A204.1 (cell line): ENCODE data around the gene SHANK1.
"Not testable (repeated sequence)": the region's sequence is repeated elsewhere in the genome, so short reads cannot be mapped to it uniquely, and the experiment has no call there.

Source experiments
- FAIRE-seq: peaks from 2 replicates; lab custom pipeline; 2012; peaks lifted over from hg19 to GRCh38; lab: Jason Lieb, UNC

SHANK1 gene

DNA sequence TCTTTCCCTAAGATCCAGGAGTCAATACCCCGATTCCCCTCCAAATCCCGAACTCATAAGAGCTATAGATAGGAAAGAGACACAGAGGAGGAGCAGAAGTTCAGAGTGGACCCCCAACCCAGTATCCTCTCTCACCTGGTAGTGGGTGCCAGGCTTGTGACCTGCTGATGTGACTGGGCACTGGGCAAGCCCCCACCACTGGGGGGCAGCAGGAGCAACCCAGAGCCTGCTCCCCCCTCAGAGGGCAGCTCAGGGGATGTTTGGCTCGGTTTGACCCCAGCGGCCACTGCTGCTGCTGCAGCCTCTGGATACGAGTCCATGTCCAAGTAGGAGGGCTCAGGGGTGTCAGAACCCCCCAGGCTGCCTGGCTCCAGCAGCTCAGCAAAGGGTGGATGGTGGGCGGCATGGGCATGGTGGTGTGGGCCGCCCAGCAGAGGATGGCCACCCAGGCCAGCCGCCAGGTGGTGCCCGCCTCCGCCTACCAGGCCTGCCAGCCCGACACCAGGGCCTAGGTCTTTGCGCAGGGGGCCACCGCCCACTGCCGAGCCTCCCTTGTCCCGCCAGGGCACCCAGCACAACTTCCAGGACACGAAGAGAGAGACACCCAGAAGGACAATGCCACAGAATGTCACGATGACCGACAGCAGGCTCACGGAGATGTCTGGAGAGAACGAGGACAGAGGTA is 87.3 kb downstream of the SHANK1 start:
- FAIRE-seq: no peak

DNA sequence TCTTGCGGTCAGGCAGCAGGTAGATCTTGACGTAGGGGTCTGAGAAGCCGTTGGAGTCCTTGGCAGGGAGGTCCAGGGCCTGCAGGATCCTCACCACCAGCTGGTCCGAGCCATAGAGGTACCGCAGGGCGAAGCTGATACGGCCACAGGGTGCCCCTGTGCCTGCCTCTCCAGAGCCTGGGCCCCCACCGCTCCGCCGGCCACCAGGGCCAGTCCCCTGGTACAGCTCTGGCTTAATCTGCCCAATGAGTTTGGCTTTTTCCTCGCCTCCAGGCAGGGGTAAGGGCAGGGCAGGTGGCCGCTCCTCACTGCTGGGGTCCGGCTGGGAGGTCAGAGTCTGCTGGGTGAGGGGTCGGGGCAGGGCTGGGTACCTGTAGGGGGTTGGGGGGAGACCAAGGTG is 89.8 kb downstream of the SHANK1 start:
- FAIRE-seq: no peak

DNA sequence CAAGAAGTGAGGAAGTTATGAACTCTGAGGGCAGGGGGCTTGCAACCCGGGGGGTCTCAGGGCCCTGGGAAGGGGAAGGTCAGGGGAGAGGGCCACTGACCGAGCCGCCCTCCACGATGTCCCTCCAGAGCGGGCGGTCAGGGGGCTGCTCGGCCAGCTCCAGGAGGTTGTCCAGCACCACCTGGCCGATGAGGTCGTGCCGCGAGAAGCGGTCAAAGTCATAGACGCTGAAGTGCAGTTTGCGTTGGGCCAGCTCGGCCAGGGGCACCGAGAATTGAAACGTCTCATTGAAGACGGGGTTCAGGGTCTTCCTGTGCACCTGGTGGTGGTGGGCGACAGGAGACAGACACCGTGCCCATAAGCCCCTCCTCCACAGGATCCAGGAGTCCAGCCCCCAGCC is 90.4 kb downstream of the SHANK1 start:
- FAIRE-seq: no peak

DNA sequence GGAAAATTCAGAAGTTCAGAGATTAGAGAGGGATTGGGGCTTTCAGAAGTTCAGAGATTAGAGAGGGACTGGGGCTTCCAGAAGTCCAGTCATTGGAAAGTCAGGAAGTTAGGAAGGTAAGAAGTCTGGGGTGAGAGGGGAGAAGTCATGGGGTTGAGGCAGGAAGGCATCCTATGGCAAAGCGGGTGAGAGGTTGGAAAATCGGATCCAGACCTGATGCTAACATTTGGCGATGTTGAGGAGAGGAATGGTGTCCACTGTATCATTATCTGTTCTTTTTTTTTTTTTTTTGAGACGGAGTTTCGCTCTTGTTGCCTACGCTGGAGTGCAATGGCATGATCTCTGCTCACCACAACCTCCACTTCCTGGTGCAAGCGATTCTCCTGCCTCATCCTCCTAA is 91.1 kb downstream of the SHANK1 start:
- no peak for FAIRE-seq

DNA sequence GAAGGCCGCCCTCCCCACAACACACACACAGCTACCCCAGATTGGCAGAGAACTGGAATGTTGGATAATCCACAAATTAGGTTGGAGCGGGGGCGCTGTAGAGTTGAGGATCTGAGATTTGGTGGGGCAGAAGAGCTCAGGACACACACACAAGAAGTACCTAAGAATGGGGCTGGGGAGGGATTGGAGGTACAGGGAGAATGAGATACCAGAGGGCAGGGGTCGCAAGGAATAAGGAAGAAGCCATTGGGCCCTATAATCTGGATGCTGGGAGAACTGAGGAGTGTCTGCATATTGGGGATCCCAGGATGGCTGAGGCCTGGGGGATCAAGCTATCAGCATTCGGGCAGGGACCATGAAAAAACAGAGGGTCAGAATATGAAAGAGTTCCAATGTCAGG is 91.5 kb downstream of the SHANK1 start:
- FAIRE-seq: no peak

DNA sequence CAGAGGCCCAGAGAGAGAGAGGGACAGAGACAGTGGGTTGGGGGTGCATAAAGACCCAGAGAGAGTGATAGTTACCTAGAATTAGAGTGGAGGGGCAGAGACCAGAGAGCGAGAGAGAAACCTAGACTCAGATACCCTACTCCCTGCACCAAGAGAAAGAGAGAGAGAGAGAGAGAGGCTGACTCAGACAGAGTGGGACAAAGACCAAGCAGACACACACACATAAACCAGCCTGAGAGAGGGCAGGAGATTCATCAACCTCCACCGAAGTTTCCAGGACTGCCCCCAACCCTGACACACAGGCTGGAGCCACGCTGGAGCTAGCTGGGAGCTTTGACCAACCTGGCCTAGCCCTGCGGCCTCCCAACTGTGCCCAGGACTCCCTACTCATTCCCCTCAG is 92.8 kb downstream of the SHANK1 start:
- no peak for FAIRE-seq

DNA sequence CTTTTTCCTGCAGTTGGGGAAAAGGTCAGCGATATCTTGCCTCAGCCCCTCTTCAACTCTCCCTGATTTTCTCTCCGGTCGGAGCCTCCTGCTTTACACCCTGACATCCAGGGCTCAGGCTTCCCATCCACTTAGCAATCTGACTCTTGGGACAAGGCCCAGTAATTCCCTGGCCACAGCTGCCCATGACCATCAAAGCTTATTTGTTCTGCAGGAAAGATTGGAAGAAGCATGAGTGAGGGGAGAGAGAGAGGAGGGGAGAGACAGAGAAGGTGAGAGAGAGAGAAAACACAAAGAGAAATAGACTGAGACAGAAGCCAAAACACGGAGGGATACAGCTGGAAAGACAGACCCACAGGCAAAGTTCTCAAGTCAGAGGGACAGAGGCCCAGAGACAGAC is 93.6 kb downstream of the SHANK1 start:
- no peak for FAIRE-seq

DNA sequence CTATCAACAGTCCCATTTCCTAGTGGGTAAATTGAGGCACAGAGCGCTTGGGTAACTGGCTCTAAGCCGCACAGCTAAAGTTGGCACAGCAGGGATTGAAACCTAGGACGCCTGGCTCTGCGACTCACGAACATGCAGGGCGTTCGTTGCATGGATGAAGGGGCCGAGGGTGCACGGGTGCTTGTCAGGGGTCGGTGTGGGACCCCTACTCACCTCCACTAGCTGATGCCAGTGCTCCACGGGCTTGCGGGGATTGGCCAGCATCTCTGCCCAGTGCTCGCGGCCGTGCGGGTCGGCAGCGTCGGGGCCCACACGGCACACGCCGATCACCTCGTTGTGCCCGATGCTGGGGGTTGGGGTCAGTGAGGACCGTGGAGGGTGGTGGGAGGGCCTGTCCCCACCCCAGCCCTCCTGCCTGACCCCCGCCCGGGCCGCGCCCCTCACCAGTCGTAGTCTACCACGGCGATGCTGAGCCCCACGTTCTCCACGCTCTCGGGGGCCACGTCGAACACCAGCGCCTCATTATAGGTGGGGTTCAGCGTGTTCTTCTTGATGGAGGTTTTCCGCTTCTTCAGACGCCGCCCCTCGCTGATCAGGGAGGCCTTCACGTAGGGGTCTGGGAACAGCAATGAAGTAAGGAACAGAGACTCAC is 94.5 kb downstream of the SHANK1 start:
- no peak for FAIRE-seq

DNA sequence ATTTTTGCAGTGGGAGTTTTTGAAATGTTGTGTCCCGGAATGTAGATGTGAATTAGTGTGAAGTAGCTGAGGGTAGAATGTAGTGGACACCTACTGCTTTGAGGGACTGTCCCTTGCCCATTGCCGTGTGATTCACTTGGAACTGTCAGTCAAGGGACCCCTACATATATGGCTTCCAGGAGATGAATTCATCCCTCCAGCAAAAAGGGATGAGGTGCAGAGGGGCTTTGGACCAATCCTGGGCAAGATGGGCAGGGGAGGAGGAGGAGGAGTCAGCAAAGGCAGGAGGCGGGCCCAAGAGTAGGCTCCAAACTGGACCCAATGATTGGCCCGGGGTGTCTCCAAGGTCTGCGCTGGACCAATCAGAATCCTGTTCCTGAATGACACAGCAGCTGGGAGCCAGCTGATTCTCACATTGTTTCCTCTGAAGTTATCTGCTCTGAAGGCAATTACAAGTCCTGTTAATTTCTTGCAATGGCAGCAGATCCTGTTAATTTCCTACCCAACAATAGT is 99.2 kb downstream of the SHANK1 start:
- not testable (repeated sequence) for FAIRE-seq

DNA sequence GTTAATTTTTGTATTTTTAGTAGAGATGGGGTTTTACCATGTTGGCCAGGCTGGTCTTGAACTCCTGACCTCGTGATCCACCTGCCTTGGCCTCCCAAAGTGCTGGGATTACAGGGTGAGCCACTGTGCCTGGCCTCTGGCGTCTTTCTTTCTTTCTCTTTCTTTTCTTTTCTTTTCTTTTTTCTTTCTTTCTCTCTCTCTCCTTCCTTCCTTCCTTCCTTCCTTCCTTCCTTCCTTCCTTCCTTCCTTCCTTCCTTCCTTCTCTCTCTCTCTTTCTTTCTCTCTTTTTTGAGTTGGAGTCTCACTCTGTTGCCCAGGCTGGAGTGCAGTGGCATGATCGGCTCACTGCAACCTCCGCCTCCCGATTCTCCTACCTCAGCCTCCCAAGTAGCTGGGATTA is 100.4 kb downstream of the SHANK1 start:
- not testable (repeated sequence) for FAIRE-seq

DNA sequence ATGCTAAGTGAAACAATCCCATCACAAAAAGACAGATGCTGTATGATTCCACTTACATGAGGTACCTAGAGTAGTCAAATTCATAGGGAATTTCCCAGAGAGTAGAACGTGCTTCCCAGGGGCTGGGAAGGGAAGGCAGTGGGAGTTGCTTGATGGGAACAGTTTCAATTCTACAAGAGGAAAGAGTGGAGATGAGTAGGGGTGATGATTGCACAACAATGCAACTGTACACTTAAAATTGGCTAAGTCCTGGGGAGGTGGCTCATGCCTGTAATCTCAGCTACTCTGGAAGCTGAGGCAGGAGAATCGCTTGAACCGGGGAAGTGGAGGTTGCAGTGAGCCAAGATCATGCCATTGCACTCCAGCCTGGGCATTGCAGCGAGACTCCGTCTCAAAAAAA is 101.2 kb downstream of the SHANK1 start:
- FAIRE-seq: not testable (repeated sequence)

DNA sequence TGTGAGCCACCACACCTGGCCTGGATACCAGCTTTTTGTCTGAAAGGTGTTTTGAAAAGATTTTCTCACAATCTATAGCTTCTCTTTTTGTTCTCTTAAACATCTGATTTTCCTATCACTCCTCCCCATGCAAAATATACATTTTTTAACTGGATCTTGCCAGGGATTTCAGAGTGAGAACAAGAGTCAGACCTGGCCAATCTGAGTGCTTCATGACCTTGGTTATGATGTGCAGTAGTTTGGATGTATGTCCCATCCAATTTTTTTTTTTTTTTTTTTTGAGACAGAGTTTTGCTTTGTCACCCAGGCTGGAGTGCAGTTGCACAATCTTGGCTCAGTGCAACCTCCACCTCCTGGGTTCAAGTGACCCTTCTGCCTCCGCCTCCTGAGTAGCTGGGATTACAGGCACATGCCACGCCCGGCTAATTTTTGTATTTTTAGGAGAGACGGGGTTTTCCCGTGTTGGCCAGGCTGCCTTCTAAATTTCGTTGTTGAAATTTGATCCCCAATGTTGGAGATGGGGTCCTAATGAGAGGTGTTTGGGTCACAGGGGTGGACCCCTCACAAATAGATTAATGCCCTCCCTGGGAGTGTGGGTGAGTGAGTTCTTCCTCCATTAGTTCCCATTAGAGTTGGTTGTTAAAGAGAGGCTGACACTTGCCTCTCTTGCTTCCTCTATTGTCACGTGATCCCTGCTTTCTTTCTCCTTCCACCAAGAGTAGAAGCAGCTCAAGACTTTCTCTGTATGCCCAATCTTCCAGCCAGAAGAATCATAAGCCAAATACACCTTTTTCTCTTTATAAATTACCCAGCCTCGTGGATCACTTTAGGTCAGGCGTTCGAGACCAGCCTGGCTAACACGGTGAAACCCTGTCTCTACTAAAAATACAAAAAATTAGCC is 106.8 kb downstream of the SHANK1 start:
- not testable (repeated sequence) for FAIRE-seq
